HCT116 (cell line): ENCODE results near the gene SCFD2. TPM values are rescaled to one million over a fixed set of nuclear protein-coding genes. Genes with fewer than 3 reads are reported as not detected.

Source experiments
- ATAC-seq: fragments of 200-7000 bp; cut with Tn5 transposase; 2 replicates; pipeline ENCODE4 v1.9.1; 2020; ENCODE audit warnings: mild to moderate bottlenecking, moderate library complexity
- BruUV-seq: library from RNA; stranded (reverse); fragments of 400-500 nt; replicated peaks from 2 replicates; lab custom pipeline; 2021; lab: Mats Ljungman, UMichigan
- CTCF ChIA-PET: fragments of 300-600 bp; sonication (Branson Sonifier 250); formaldehyde crosslinking; loops from one replicate; lab custom pipeline; 2021; ENCODE audit warnings: antibody characterized with exemption; lab: Charles Lee
- POLR2A ChIA-PET: fragments of 300-600, 350-600 bp; sonication (Branson Sonifier 250); formaldehyde crosslinking; loops from one replicate; lab custom pipeline; 2021; ENCODE audit warnings: antibody characterized with exemption; lab: Charles Lee
- RAD21 ChIA-PET, 2 experiments: fragments of 300-600 bp; sonication (Branson Sonifier 250); formaldehyde crosslinking; loops; one replicate each; lab custom pipeline; 2023; ENCODE audit warnings: low total read pairs in 2 of 2; ENCODE audit not compliant: uncharacterized antibody in 2 of 2, unreplicated experiment in 2 of 2, low non-redundant PET in 1 of 2; lab: Charles Lee
- DNase-seq: peaks from one replicate; pipeline ENCODE4 v3.0.0-alpha.2; 2010; ENCODE audit warnings: low read depth, low spot score
- H2AFZ ChIP-seq: fragments of 200-600 bp; shearing (Covaris generic), sonication (generic); 2 replicates; pipeline ENCODE4 v1.6.1; 2017; ENCODE audit warnings: low read depth, mixed run types, mixed read lengths, antibody characterized with exemption, low read length; ENCODE audit not compliant: poor library complexity, severe bottlenecking
- H3K27ac ChIP-seq: 2 replicates; pipeline ENCODE4 v1.5.1; 2012; ENCODE audit warnings: low read depth, low read length
- H3K27me3 ChIP-seq: fragments of 200-600 bp; sonication (generic); 2 replicates; pipeline ENCODE4 v1.6.1; 2016; ENCODE audit warnings: mixed run types, low read length, mixed read lengths; ENCODE audit not compliant: insufficient read depth
- H3K36me3 ChIP-seq, 2 experiments: fragments of 200-500 bp in 1 of 2; fragments of 200-600 bp in 1 of 2; sonication (Bioruptor generic) in 1 of 2; sonication (generic) in 1 of 2; 2 replicates each; pipeline versions ENCODE4 v1.5.1 to v1.6.1; 2014 to 2016; ENCODE audit warnings: low read length in 2 of 2, inconsistent platforms in 1 of 2, mixed read lengths in 1 of 2, mixed run types in 1 of 2; ENCODE audit not compliant: insufficient read depth in 2 of 2, control insufficient read depth in 1 of 2
- H3K4me1 ChIP-seq, 2 experiments: fragments of 200-600 bp in 1 of 2; sonication (generic) in 1 of 2; 2 replicates each; pipeline versions ENCODE4 v1.5.1 to v1.6.1; 2012 to 2017; ENCODE audit warnings: low read length in 2 of 2, inconsistent platforms in 1 of 2, mild to moderate bottlenecking in 1 of 2, mixed read lengths in 1 of 2, mixed run types in 1 of 2, moderate library complexity in 1 of 2; ENCODE audit not compliant: insufficient read depth in 2 of 2, control insufficient read depth in 1 of 2
- H3K4me2 ChIP-seq: fragments of 200-600 bp; sonication (generic); 2 replicates; pipeline ENCODE4 v1.6.1; 2017; ENCODE audit warnings: mixed run types, low read length, mixed read lengths
- H3K4me3 ChIP-seq, 2 experiments: fragments of 200-600 bp in 1 of 2; sonication (generic) in 1 of 2; replicated peaks in 1 of 2; 2 replicates each; pipeline ENCODE4 v1.5.1; 2011 to 2016; ENCODE audit warnings: low read length in 2 of 2, control low read depth in 1 of 2, low read depth in 1 of 2, mild to moderate bottlenecking in 1 of 2, mixed read lengths in 1 of 2, mixed run types in 1 of 2
- H3K79me2 ChIP-seq: fragments of 200-600 bp; sonication (generic); 2 replicates; pipeline ENCODE4 v1.6.1; 2017; ENCODE audit warnings: mild to moderate bottlenecking, mixed run types, low read length, moderate library complexity, mixed read lengths; ENCODE audit not compliant: insufficient read depth
- H3K9ac ChIP-seq: fragments of 200-600 bp; sonication (generic); 2 replicates; pipeline ENCODE4 v1.6.1; 2016; ENCODE audit warnings: low read length, mixed read lengths
- H3K9me2 ChIP-seq: fragments of 200-600 bp; sonication (generic), shearing (Covaris generic); 2 replicates; pipeline ENCODE4 v1.6.1; 2017; ENCODE audit warnings: mixed run types, mild to moderate bottlenecking, moderate library complexity; ENCODE audit not compliant: insufficient read depth
- H3K9me3 ChIP-seq, 2 experiments: fragments of 200-500 bp in 1 of 2; fragments of 200-600 bp in 1 of 2; sonication (Bioruptor generic) in 1 of 2; sonication (generic) in 1 of 2; 2 replicates each; pipeline ENCODE4 v1.6.1; 2014 to 2017; ENCODE audit warnings: low read length in 2 of 2, mixed read lengths in 2 of 2, inconsistent platforms in 1 of 2, low read depth in 1 of 2, mild to moderate bottlenecking in 1 of 2, mixed run types in 1 of 2, moderate library complexity in 1 of 2; ENCODE audit not compliant: control insufficient read depth in 1 of 2, insufficient read depth in 1 of 2
- H4K20me1 ChIP-seq: fragments of 200-600 bp; sonication (generic), shearing (Covaris generic); 2 replicates; pipeline ENCODE4 v1.6.1; 2017; ENCODE audit warnings: mixed run types, mild to moderate bottlenecking, moderate library complexity; ENCODE audit not compliant: insufficient read depth
- CBX3 ChIP-seq: IDR thresholded peaks from 2 replicates; pipeline ENCODE4 v1.6.1; 2012; ENCODE audit warnings: low read depth
- EZH2 ChIP-seq: fragments of 200-600 bp; sonication (generic); IDR thresholded peaks from 2 replicates; pipeline ENCODE4 v1.6.1; 2017; ENCODE audit warnings: antibody characterized with exemption, mixed run types
- POLR2A ChIP-seq: IDR thresholded peaks from 2 replicates; pipeline ENCODE4 v1.7.0; 2011; ENCODE audit warnings: borderline replicate concordance; ENCODE audit not compliant: insufficient read depth, insufficient read length; ENCODE audit errors: extremely low read depth
- POLR2AphosphoS5 ChIP-seq: IDR thresholded peaks from 2 replicates; pipeline ENCODE4 v1.6.1; 2011; ENCODE audit warnings: mild to moderate bottlenecking, low read depth, low read length, moderate library complexity
- SP1 ChIP-seq: IDR thresholded peaks from 2 replicates; pipeline ENCODE4 v1.6.1; 2012; ENCODE audit warnings: low read depth
- ZNF274 ChIP-seq: fragments of 200-500 bp; sonication (Bioruptor generic); IDR thresholded peaks from 2 replicates; pipeline ENCODE4 v1.6.1; 2014; ENCODE audit warnings: mild to moderate bottlenecking, low read depth, low read length, inconsistent platforms
- intact Hi-C: fragments of 100-400 bp; cut with micrococcal nuclease; formaldehyde crosslinking; loops from 2 replicates; pipeline ENCODE4 v1.10.0; 2022
- total RNA-seq: library from RNA; stranded (reverse); gene quantifications from one replicate; pipeline ENCODE4 v1.2.1, GENCODE V29; 2021; ENCODE audit not compliant: unreplicated experiment
- TF ChIP-seq, protein P1 (sequence below): IDR thresholded peaks from 2 replicates; pipeline ENCODE4 v1.6.1; 2012
- TF ChIP-seq, protein P2 (sequence below): IDR thresholded peaks from 2 replicates; pipeline ENCODE4 v1.6.1; 2012; ENCODE audit warnings: low read depth
- TF ChIP-seq, protein P3 (sequence below), 3 experiments: fragments of 200-600 bp in 1 of 3; sonication (generic) in 1 of 3; IDR thresholded peaks in 2 of 3; conservative IDR thresholded peaks in 1 of 3; 2 replicates each; pipeline ENCODE4 v1.5.1; 2012 to 2017; ENCODE audit warnings: low read depth in 2 of 3, low read length in 2 of 3, antibody characterized with exemption in 1 of 3, borderline replicate concordance in 1 of 3, control low read depth in 1 of 3, mild to moderate bottlenecking in 1 of 3, mixed read lengths in 1 of 3, mixed run types in 1 of 3, moderate library complexity in 1 of 3; ENCODE audit not compliant: insufficient read depth in 1 of 3

SCFD2 gene
- total RNA-seq, 1 experiment from 2014 or later = 13.6 TPM

DNA sequence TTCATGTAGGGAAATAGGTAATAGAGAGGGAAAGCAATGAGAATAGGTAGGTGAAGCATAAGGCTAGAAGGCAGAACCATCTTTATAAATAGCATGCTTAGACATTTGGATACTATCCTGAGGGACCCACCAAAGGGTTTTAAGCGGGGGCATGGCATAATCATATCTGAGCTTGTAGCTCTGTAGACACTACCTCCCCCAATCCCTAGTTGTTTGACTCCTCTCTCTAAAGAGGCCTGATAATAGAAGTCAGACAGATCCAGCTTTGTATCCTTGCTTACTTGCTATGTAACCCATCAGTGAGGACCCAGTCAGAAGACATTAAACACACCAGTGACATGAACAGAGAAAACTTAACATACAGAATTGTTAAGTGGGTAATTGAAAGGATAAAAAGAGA lies 58.7 kb downstream of the SCFD2 start:
- H3K9me3 ChIP-seq = no peaks in the 10 kb centered on the region
- intact Hi-C loops = no loop called here
- ChIA-PET CTCF (no interaction called here), POLR2A (no interaction called here), RAD21 (no interaction called here)
- TF ChIP-seq ZNF274 (no peak), POLR2A (no peak)
- TF ChIP-seq, protein P1, sequence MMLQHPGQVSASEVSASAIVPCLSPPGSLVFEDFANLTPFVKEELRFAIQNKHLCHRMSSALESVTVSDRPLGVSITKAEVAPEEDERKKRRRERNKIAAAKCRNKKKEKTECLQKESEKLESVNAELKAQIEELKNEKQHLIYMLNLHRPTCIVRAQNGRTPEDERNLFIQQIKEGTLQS = no peak
- TF ChIP-seq, protein P2, sequence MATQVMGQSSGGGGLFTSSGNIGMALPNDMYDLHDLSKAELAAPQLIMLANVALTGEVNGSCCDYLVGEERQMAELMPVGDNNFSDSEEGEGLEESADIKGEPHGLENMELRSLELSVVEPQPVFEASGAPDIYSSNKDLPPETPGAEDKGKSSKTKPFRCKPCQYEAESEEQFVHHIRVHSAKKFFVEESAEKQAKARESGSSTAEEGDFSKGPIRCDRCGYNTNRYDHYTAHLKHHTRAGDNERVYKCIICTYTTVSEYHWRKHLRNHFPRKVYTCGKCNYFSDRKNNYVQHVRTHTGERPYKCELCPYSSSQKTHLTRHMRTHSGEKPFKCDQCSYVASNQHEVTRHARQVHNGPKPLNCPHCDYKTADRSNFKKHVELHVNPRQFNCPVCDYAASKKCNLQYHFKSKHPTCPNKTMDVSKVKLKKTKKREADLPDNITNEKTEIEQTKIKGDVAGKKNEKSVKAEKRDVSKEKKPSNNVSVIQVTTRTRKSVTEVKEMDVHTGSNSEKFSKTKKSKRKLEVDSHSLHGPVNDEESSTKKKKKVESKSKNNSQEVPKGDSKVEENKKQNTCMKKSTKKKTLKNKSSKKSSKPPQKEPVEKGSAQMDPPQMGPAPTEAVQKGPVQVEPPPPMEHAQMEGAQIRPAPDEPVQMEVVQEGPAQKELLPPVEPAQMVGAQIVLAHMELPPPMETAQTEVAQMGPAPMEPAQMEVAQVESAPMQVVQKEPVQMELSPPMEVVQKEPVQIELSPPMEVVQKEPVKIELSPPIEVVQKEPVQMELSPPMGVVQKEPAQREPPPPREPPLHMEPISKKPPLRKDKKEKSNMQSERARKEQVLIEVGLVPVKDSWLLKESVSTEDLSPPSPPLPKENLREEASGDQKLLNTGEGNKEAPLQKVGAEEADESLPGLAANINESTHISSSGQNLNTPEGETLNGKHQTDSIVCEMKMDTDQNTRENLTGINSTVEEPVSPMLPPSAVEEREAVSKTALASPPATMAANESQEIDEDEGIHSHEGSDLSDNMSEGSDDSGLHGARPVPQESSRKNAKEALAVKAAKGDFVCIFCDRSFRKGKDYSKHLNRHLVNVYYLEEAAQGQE = no peak
- no peaks in the 10 kb centered on the region for H3K27me3 ChIP-seq
- BruUV-seq = no TSS peak
- H3K9me2 ChIP-seq = 0 out of 2 replicates have a peak, but pooled peaks cover 3% of the 10 kb centered on the region
- H3K4me2 ChIP-seq = no peak overlapping the region
- H3K79me2 ChIP-seq = no peaks in the 10 kb centered on the region
- no peak overlapping the region for H3K4me3 ChIP-seq
- no peak overlapping the region for H3K9ac ChIP-seq
- no peak overlapping the region for H2AFZ ChIP-seq
- no peaks in the 10 kb centered on the region for H4K20me1 ChIP-seq
- DNase-seq = no peak
- no peak overlapping the region for H3K27ac ChIP-seq
- H3K36me3 ChIP-seq = no peaks in the 10 kb centered on the region
- no peak for ATAC-seq
- H3K4me1 ChIP-seq = no peaks in the 10 kb centered on the region

DNA sequence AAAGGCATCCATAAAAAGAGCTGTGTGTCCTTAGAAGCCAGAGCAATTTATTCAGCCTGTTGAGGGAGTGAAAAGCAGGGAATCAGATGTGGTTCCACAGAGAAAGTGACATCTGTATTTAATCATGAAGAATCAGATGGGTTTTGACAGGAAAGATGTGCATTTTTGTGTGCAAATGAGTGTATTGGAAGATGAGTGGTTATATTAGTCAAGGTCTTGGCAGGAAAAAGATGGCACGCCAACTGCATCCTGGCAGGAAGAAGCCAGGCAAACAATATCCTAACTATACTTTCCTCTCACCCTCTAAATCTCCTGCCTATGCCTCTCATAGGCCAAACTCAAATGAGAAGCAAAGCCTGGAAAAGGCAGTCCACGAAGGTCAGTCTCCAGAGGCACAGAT lies 59.1 kb downstream of the SCFD2 start:
- no peak for DNase-seq
- no peaks in the 10 kb centered on the region for H3K27me3 ChIP-seq
- H2AFZ ChIP-seq = no peak overlapping the region
- no peak overlapping the region for H3K4me3 ChIP-seq
- H3K9me3 ChIP-seq = no peaks in the 10 kb centered on the region
- H3K36me3 ChIP-seq = no peaks in the 10 kb centered on the region
- H3K27ac ChIP-seq = no peak overlapping the region
- 0 out of 2 replicates have a peak, but pooled peaks cover 3% of the 10 kb centered on the region for H3K9me2 ChIP-seq
- intact Hi-C loops = no loop called here
- H3K4me1 ChIP-seq = no peaks in the 10 kb centered on the region
- POLR2A ChIA-PET = no interaction called here
- no peak for ATAC-seq
- CTCF ChIA-PET = no interaction called here
- no peaks in the 10 kb centered on the region for H3K79me2 ChIP-seq
- BruUV-seq = no TSS peak
- H4K20me1 ChIP-seq = no peaks in the 10 kb centered on the region
- H3K9ac ChIP-seq = no peak overlapping the region
- H3K4me2 ChIP-seq = no peak overlapping the region
- RAD21 ChIA-PET = no interaction called here
- TF ChIP-seq EZH2 (no peak), SP1 (no peak), POLR2AphosphoS5 (no peak), POLR2A (no peak), CBX3 (no peak)
- TF ChIP-seq, protein P1 = no peak
- TF ChIP-seq, protein P2 = no peak
- TF ChIP-seq, protein P3, sequence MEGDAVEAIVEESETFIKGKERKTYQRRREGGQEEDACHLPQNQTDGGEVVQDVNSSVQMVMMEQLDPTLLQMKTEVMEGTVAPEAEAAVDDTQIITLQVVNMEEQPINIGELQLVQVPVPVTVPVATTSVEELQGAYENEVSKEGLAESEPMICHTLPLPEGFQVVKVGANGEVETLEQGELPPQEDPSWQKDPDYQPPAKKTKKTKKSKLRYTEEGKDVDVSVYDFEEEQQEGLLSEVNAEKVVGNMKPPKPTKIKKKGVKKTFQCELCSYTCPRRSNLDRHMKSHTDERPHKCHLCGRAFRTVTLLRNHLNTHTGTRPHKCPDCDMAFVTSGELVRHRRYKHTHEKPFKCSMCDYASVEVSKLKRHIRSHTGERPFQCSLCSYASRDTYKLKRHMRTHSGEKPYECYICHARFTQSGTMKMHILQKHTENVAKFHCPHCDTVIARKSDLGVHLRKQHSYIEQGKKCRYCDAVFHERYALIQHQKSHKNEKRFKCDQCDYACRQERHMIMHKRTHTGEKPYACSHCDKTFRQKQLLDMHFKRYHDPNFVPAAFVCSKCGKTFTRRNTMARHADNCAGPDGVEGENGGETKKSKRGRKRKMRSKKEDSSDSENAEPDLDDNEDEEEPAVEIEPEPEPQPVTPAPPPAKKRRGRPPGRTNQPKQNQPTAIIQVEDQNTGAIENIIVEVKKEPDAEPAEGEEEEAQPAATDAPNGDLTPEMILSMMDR (IDR thresholded peaks at IDR 0.05 in 2 of 3, conservative IDR thresholded peaks at IDR 0.05 in 1 of 3; ENCODE audit: borderline replicate concordance in 1 of 3, insufficient read depth in 1 of 3, low read depth in 2 of 3, low read length in 2 of 3) = no peak
